Endothelial cell of umbilical vein (primary cell): ENCODE results near the gene ADM2. TPM values are rescaled to one million over a fixed set of nuclear protein-coding genes. Genes with fewer than 3 reads are reported as not detected.

Experiments
- BruUV-seq: library from RNA; stranded (reverse); fragments of 400-500 nt; replicated peaks from 2 replicates; lab custom pipeline; 2021; lab: Mats Ljungman, UMichigan
- CTCF ChIA-PET: fragments of 300-600, 350-600 bp; sonication (Branson Sonifier 250); formaldehyde crosslinking; loops from one replicate; lab custom pipeline; 2021; ENCODE audit warnings: antibody characterized with exemption, inconsistent platforms; lab: Charles Lee
- POLR2A ChIA-PET: fragments of 300-600, 350-600 bp; sonication (Branson Sonifier 250); formaldehyde crosslinking; loops from one replicate; lab custom pipeline; 2021; ENCODE audit warnings: antibody characterized with exemption, inconsistent platforms; lab: Charles Lee
- DNase-seq: peaks from one replicate; pipeline ENCODE4 v3.0.0-alpha.2; 2011; ENCODE audit warnings: low read depth, low spot score
- FAIRE-seq: peaks from 2 replicates; lab custom pipeline; 2011; peaks lifted over from hg19 to GRCh38; lab: Jason Lieb, UNC
- H2AFZ ChIP-seq: 2 replicates; pipeline ENCODE4 v1.6.0; 2012; ENCODE audit warnings: low read depth, low read length, control low read depth, inconsistent platforms
- H3K27ac ChIP-seq: 2 replicates; pipeline ENCODE4 v1.5.1; 2011; ENCODE audit warnings: low read depth, mild to moderate bottlenecking, control low read depth, low read length, moderate library complexity; ENCODE audit not compliant: insufficient read depth
- H3K27me3 ChIP-seq, 2 experiments: 2 replicates each; pipeline versions ENCODE4 v1.6.0 to v1.6.1; 2011; ENCODE audit warnings: low read length in 2 of 2, mixed read lengths in 1 of 2; ENCODE audit not compliant: control insufficient read depth in 2 of 2, insufficient read depth in 2 of 2
- H3K36me3 ChIP-seq, 2 experiments: 2 replicates in 1 of 2; 3 replicates in 1 of 2; pipeline ENCODE4 v1.5.1; 2011; ENCODE audit warnings: low read length in 2 of 2, mild to moderate bottlenecking in 1 of 2, moderate library complexity in 1 of 2; ENCODE audit not compliant: control insufficient read depth in 2 of 2, insufficient read depth in 2 of 2; ENCODE audit errors: extremely low read depth in 1 of 2
- H3K4me1 ChIP-seq: 3 replicates; pipeline ENCODE4 v1.5.1; 2011; ENCODE audit warnings: mild to moderate bottlenecking, low read length; ENCODE audit not compliant: control insufficient read depth, insufficient read depth; ENCODE audit errors: extremely low read depth
- H3K4me2 ChIP-seq: 2 replicates; pipeline ENCODE4 v1.6.1; 2011; ENCODE audit warnings: low read length, control low read depth, mixed read lengths; ENCODE audit not compliant: insufficient read depth
- H3K4me3 ChIP-seq, 3 experiments: fragments of 200-600 bp in 1 of 3; sonication (generic), shearing (Covaris generic) in 1 of 3; replicated peaks in 1 of 3; 2 replicates each; pipeline ENCODE4 v1.5.1; 2011 to 2016; ENCODE audit warnings: control low read depth in 3 of 3, low read length in 3 of 3, mild to moderate bottlenecking in 2 of 3, inconsistent platforms in 1 of 3, low read depth in 1 of 3, moderate library complexity in 1 of 3; ENCODE audit not compliant: insufficient read depth in 1 of 3
- H3K79me2 ChIP-seq: 2 replicates; pipeline ENCODE4 v1.6.0; 2012; ENCODE audit warnings: low read length, inconsistent platforms; ENCODE audit not compliant: control insufficient read depth, insufficient read depth
- H3K9ac ChIP-seq: replicated peaks from 2 replicates; pipeline ENCODE3; 2011; ENCODE audit warnings: low read length, control low read depth; ENCODE audit not compliant: insufficient read depth; ENCODE audit errors: extremely low read depth
- H3K9me1 ChIP-seq: replicated peaks from 3 replicates; pipeline ENCODE4 v1.6.0; 2011; ENCODE audit warnings: mild to moderate bottlenecking, low read length; ENCODE audit not compliant: control insufficient read depth, insufficient read depth; ENCODE audit errors: extremely low read depth
- H3K9me3 ChIP-seq: replicated peaks from 2 replicates; pipeline ENCODE4 v1.5.1; 2012; ENCODE audit warnings: low read length, inconsistent platforms; ENCODE audit not compliant: control insufficient read depth, insufficient read depth
- H4K20me1 ChIP-seq: replicated peaks from 2 replicates; pipeline ENCODE3; 2011; ENCODE audit warnings: mild to moderate bottlenecking, low read length; ENCODE audit not compliant: control insufficient read depth, insufficient read depth; ENCODE audit errors: extremely low read depth
- EZH2 ChIP-seq: IDR thresholded peaks from 2 replicates; pipeline ENCODE4 v1.6.1; 2012; ENCODE audit warnings: borderline replicate concordance, low read depth, mild to moderate bottlenecking, moderate library complexity, low read length, inconsistent platforms; ENCODE audit not compliant: severe bottlenecking
- FOS ChIP-seq: IDR thresholded peaks from 2 replicates; pipeline ENCODE4 v1.6.1; 2011; ENCODE audit warnings: mild to moderate bottlenecking, low read length, moderate library complexity, borderline replicate concordance; ENCODE audit not compliant: insufficient read depth
- POLR2A ChIP-seq: IDR thresholded peaks from 2 replicates; pipeline ENCODE4 v1.6.1; 2012; ENCODE audit warnings: low read depth, mild to moderate bottlenecking, control low read depth, low read length
- POLR2AphosphoS5 ChIP-seq: IDR thresholded peaks from 2 replicates; pipeline ENCODE4 v1.6.1; 2012; ENCODE audit warnings: low read depth, mild to moderate bottlenecking, control low read depth, low read length, moderate library complexity; ENCODE audit not compliant: insufficient read depth
- dilution Hi-C: fragments of 300-500 bp; cut with MboI; formaldehyde crosslinking; loops from one replicate; pipeline ENCODE4 v1.15.0; 2019; ENCODE audit warnings: low sequenced_read_pairs; ENCODE audit not compliant: extremely low pct_ligation_motif_present
- intact Hi-C: fragments of 100-400 bp; cut with micrococcal nuclease; formaldehyde crosslinking; loops from one replicate; pipeline ENCODE4 v1.10.0; 2022
- polyA plus RNA-seq, 4 experiments: library from polyadenylated mRNA; depleted of rRNA in 3 of 4; stranded (reverse) in 3 of 4; unstranded in 1 of 4; fragments of >200 nt; gene quantifications; 2 replicates each; pipeline versions ENCODE4 v1.2.1 to v1.2.3, GENCODE V29; 2011 to 2012; ENCODE audit warnings: missing spikeins in 1 of 4
- total RNA-seq: library from RNA; stranded (reverse); gene quantifications from 2 replicates; pipeline ENCODE4 v1.2.3, GENCODE V29; 2021

ADM2 gene
- total and polyA plus RNA-seq, 2 donors (not counting 3 experiments of a cell fraction or from before 2014, with no cell fraction given) = 0.28 to 1.5 TPM

- Histone ChIP-seq H3K27me3 (no peaks in the 10 kb centered on the region), H4K20me1 (no peaks in the 10 kb centered on the region), H3K9me3 (no peaks in the 10 kb centered on the region), H3K4me2 (peak within 1 kb of the TSS; percentile 99), H3K27ac (peak within 1 kb of the TSS; percentile 72), H2AFZ (peak within 1 kb of the TSS; percentile 93), H3K9ac (peak within 1 kb of the TSS; percentile 71), H3K36me3 (peaks cover 6 to 18% of the 10 kb centered on the region in 2 experiments), H3K9me1 (no peaks in the 10 kb centered on the region), H3K79me2 (peaks cover 34% of the 10 kb centered on the region), H3K4me1 (peaks cover 14% of the 10 kb centered on the region), H3K4me3 (peak within 1 kb of the TSS; percentile 68 to 98 (median 79))
- intact Hi-C loops (no loop called here), dilution Hi-C loops (no loop called here)
- peak; percentile 47 for TF ChIP-seq POLR2A
- TF ChIP-seq FOS = no peak
- TF ChIP-seq POLR2AphosphoS5 = peak; percentile 62
- ChIA-PET POLR2A (interaction anchor here (0.6 to 1.1 kb wide), 3 partner anchors 15 to 129 kb away, joined by 3 to 12 read pairs (median 4); partner anchors contain the start of gene SCO2), CTCF (interaction anchor here (0.5 to 3.0 kb wide), 10 partner anchors 10 to 113 kb away, joined by 3 to 34 read pairs (median 3); partner anchors contain the start of genes SCO2 and SYCE3)
- FAIRE-seq (no peak), DNase-seq (peak; percentile 76)
- no TSS peak for BruUV-seq
These were observed 26.2 kb downstream of the ADM2 start, which contains the start of gene LMF2 for GRCh38 chr22:50507421-50507990. Gene LMF2 (minus strand): TSS chr22:50507702. CDS start chr22:50507675, 27 bp downstream.

- Histone ChIP-seq H3K4me1 (peaks cover 14% of the 10 kb centered on the region), H3K36me3 (peaks cover 6 to 11% of the 10 kb centered on the region in 2 experiments), H3K4me2 (peak within 1 kb of the TSS; percentile 99), H2AFZ (peak within 1 kb of the TSS; percentile 93), H3K79me2 (peaks cover 39% of the 10 kb centered on the region), H3K27ac (peak within 1 kb of the TSS; percentile 72), H3K27me3 (no peaks in the 10 kb centered on the region), H3K9ac (peak within 1 kb of the TSS; percentile 71), H3K9me1 (no peaks in the 10 kb centered on the region), H3K4me3 (peak within 1 kb of the TSS; percentile 68 to 98 (median 79)), H4K20me1 (no peaks in the 10 kb centered on the region), H3K9me3 (no peaks in the 10 kb centered on the region)
- DNase-seq (peak; percentile 97), FAIRE-seq (peak; percentile 97)
- dilution Hi-C loops (no loop called here), intact Hi-C loops (loop anchor here (1.0 to 2.0 kb wide), 2 partner anchors 17 to 75 kb away; partner anchors contain the start of genes CHKB and SCO2)
- no TSS peak for BruUV-seq
- TF ChIP-seq POLR2AphosphoS5 (peak; percentile 57), POLR2A (peak; percentile 75), EZH2 (no peak)
- POLR2A ChIA-PET = interaction anchor here (0.6 to 1.1 kb wide), 3 partner anchors 14 to 130 kb away, joined by 3 to 12 read pairs (median 4); partner anchors contain the start of gene SCO2
- CTCF ChIA-PET = interaction anchor here (0.5 to 3.0 kb wide), 10 partner anchors 11 to 113 kb away, joined by 3 to 34 read pairs (median 3); partner anchors contain the start of genes SCO2 and SYCE3
These were observed 26.9 kb downstream of the ADM2 start, which contains the start of gene NCAPH2 for GRCh38 chr22:50507991-50508884. Gene NCAPH2 (plus strand): TSS chr22:50508224. CDS start chr22:50508338, 114 bp downstream.
